DND-41 (cell line): ENCODE results near the gene IL20RA.

Experiments used
- ATAC-seq: fragments of 200-7000 bp; cut with Tn5 transposase; 3 replicates; pipeline ENCODE4 v1.9.1; 2021; ENCODE audit warnings: low read depth; ENCODE audit not compliant: insufficient read depth
- DNase-seq: peaks from one replicate; pipeline ENCODE4 v3.0.0-alpha.2; 2020
- H2AFZ ChIP-seq: 2 replicates; pipeline ENCODE4 v1.6.0; 2012; ENCODE audit warnings: low read depth, low read length
- H3K27ac ChIP-seq: 2 replicates; pipeline ENCODE4 v1.5.1; 2012; ENCODE audit warnings: low read length, inconsistent platforms
- H3K27me3 ChIP-seq: fragments of 200-600 bp; sonication (generic); 2 replicates; pipeline ENCODE4 v1.6.0; 2012; ENCODE audit warnings: low read length, mild to moderate bottlenecking, inconsistent platforms; ENCODE audit not compliant: insufficient read depth, poor library complexity
- H3K36me3 ChIP-seq: 2 replicates; pipeline ENCODE4 v1.5.1; 2012; ENCODE audit warnings: low read length, inconsistent platforms; ENCODE audit not compliant: insufficient read depth
- H3K4me1 ChIP-seq: 2 replicates; pipeline ENCODE4 v1.5.1; 2012; ENCODE audit warnings: mild to moderate bottlenecking, low read length; ENCODE audit not compliant: insufficient read depth
- H3K4me2 ChIP-seq: 2 replicates; pipeline ENCODE4 v1.6.0; 2012; ENCODE audit warnings: mild to moderate bottlenecking, moderate library complexity, low read length, inconsistent platforms; ENCODE audit not compliant: insufficient read depth
- H3K4me3 ChIP-seq, 2 experiments: fragments of 200-600 bp in 1 of 2; shearing (Covaris generic) in 1 of 2; 2 replicates each; pipeline ENCODE4 v1.5.1; 2012 to 2016; ENCODE audit warnings: inconsistent platforms in 2 of 2, low read length in 2 of 2, mild to moderate bottlenecking in 2 of 2, low read depth in 1 of 2, moderate library complexity in 1 of 2
- H3K79me2 ChIP-seq: 2 replicates; pipeline ENCODE4 v1.6.0; 2012; ENCODE audit warnings: low read length, inconsistent platforms; ENCODE audit not compliant: insufficient read depth
- H3K9ac ChIP-seq: 2 replicates; pipeline ENCODE4 v1.6.0; 2012; ENCODE audit warnings: low read depth, mild to moderate bottlenecking, inconsistent platforms, low read length, moderate library complexity
- H3K9me3 ChIP-seq: 2 replicates; pipeline ENCODE4 v1.5.1; 2012; ENCODE audit warnings: low read length, moderate library complexity, mild to moderate bottlenecking, inconsistent platforms; ENCODE audit not compliant: insufficient read depth, severe bottlenecking
- H4K20me1 ChIP-seq: 2 replicates; pipeline ENCODE4 v1.6.0; 2012; ENCODE audit warnings: low read length; ENCODE audit not compliant: insufficient read depth
- EZH2 ChIP-seq: IDR thresholded peaks from 3 replicates; pipeline ENCODE4 v1.6.1; 2012; ENCODE audit warnings: borderline replicate concordance, low read depth, mild to moderate bottlenecking, moderate library complexity, low read length, inconsistent platforms; ENCODE audit not compliant: severe bottlenecking
- TF ChIP-seq, protein P1 (sequence below): IDR thresholded peaks from 2 replicates; pipeline ENCODE4 v1.5.1; 2012; ENCODE audit warnings: borderline replicate concordance, low read length, moderate library complexity, mild to moderate bottlenecking; ENCODE audit not compliant: poor library complexity, severe bottlenecking; ENCODE audit errors: extremely low read depth

The IL20RA gene

DNA sequence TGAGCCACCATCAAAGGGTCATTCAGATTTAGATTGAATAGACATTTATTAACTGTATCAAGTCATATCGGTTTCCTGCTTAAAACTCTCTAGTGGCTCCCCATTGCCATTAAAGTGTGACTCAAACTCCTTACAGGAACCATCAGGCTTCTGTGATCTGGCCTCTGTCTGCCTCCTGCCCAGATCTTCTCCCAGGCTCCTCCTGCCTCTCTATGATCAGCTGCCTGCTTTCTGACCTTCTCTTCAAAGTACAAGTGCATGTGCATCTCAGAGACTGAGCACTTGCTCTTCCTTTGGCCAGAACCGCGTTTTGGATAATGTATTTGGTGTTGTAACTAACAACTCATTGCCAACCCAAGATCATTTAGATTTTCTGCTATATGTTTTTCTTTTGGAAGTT is 52.7 kb downstream of the IL20RA start:
- no peaks in the 10 kb centered on the region for H3K4me1 ChIP-seq
- H3K36me3 ChIP-seq = no peaks in the 10 kb centered on the region
- H3K9ac ChIP-seq = no peak overlapping the region
- no peak for DNase-seq
- no peak overlapping the region for H3K4me2 ChIP-seq
- no peak overlapping the region for H3K4me3 ChIP-seq
- no peaks in the 10 kb centered on the region for H4K20me1 ChIP-seq
- H3K79me2 ChIP-seq = no peaks in the 10 kb centered on the region
- H3K9me3 ChIP-seq = no peaks in the 10 kb centered on the region
- TF ChIP-seq EZH2 = no peak
- TF ChIP-seq, protein P1, sequence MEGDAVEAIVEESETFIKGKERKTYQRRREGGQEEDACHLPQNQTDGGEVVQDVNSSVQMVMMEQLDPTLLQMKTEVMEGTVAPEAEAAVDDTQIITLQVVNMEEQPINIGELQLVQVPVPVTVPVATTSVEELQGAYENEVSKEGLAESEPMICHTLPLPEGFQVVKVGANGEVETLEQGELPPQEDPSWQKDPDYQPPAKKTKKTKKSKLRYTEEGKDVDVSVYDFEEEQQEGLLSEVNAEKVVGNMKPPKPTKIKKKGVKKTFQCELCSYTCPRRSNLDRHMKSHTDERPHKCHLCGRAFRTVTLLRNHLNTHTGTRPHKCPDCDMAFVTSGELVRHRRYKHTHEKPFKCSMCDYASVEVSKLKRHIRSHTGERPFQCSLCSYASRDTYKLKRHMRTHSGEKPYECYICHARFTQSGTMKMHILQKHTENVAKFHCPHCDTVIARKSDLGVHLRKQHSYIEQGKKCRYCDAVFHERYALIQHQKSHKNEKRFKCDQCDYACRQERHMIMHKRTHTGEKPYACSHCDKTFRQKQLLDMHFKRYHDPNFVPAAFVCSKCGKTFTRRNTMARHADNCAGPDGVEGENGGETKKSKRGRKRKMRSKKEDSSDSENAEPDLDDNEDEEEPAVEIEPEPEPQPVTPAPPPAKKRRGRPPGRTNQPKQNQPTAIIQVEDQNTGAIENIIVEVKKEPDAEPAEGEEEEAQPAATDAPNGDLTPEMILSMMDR = no peak
- no peak overlapping the region for H2AFZ ChIP-seq
- H3K27ac ChIP-seq = no peak overlapping the region
- peaks cover 36% of the 10 kb centered on the region for H3K27me3 ChIP-seq
- no peak for ATAC-seq

DNA sequence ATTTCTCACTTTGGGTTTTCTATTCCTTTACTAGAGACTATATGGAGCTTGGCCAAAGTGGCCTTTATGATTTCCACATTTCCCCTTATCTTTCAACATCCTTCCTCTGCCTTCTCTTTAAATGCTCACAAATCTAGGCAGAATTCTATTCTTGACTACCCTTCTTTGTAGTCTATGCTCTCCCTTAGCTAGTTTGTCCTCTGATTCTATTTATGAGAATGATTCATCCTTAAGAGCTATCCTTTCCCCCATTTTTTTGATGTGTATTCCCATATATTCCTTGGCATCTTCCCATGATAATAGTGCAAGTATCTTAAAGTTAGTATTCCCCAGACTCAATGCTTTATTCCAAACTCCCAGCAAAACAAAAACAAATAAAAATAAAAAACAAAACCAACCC is 53.1 kb downstream of the IL20RA start:
- Histone ChIP-seq H3K4me3 (no peak overlapping the region), H3K36me3 (no peaks in the 10 kb centered on the region)

DNA sequence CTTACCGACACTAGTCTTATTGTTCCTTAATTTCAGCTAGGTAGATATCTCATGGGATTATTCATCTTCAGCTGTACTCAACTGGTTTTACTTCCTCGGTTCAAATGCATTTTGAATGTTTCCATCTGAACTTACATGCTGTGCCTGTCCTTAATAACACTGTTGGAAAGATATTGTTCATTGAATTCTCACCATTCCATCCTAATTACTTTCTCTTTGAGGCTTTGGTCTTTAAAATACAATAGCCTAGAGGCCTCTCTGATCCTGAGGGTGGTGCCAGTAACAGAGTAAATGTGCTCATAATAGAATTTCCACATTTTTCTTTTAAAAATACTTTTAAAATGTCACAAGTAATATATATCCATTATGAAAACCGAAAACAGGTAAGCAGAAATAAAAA is 54.0 kb downstream of the IL20RA start:
- no peak overlapping the region for H3K9ac ChIP-seq
- no peaks in the 10 kb centered on the region for H3K36me3 ChIP-seq
- DNase-seq = no peak
- peaks cover 41% of the 10 kb centered on the region for H3K27me3 ChIP-seq
- no peaks in the 10 kb centered on the region for H3K9me3 ChIP-seq
- no peak overlapping the region for H3K4me2 ChIP-seq
- no peak for ATAC-seq
- no peaks in the 10 kb centered on the region for H3K4me1 ChIP-seq
- no peaks in the 10 kb centered on the region for H4K20me1 ChIP-seq
- H3K4me3 ChIP-seq = no peak overlapping the region
- H3K27ac ChIP-seq = no peak overlapping the region
- no peaks in the 10 kb centered on the region for H3K79me2 ChIP-seq
- no peak overlapping the region for H2AFZ ChIP-seq
- TF ChIP-seq EZH2 = no peak
- TF ChIP-seq, protein P1 = no peak

More for the DNA sequence above, 53.1 kb downstream of the IL20RA start:
- ATAC-seq = no peak
- no peaks in the 10 kb centered on the region for H4K20me1 ChIP-seq
- no peaks in the 10 kb centered on the region for H3K9me3 ChIP-seq
- H3K4me1 ChIP-seq = no peaks in the 10 kb centered on the region
- H3K79me2 ChIP-seq = no peaks in the 10 kb centered on the region
- H3K27ac ChIP-seq = no peak overlapping the region
- H3K4me2 ChIP-seq = no peak overlapping the region
- H3K27me3 ChIP-seq = peaks cover 36% of the 10 kb centered on the region
- no peak overlapping the region for H2AFZ ChIP-seq
- no peak for DNase-seq
- no peak overlapping the region for H3K9ac ChIP-seq
- no peak for TF ChIP-seq EZH2
- TF ChIP-seq, protein P1 = no peak

DNA sequence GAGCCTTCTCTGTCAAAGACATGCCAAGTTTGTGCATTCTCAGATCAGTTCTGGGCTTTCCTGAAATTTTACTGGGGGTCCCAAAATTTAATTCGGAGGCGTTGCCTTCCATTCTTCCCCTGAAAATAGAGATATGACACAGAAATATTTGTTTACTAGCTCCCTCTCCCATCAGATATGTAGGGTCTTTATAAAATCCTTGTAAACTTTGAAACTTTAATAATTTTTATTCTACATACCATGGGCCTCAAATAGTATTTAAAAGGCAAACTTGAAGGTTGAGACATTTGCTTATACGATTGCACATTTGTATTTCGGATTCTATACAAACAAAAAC is 54.6 kb downstream of the IL20RA start:
- TF ChIP-seq, protein P1 = no peak
- TF ChIP-seq EZH2 = no peak
- no peak for ATAC-seq
- no peak overlapping the region for H3K9ac ChIP-seq

More for the DNA sequence above, 54.6 kb downstream of the IL20RA start:
- H3K4me1 ChIP-seq = no peaks in the 10 kb centered on the region
- no peaks in the 10 kb centered on the region for H3K9me3 ChIP-seq
- no peaks in the 10 kb centered on the region for H3K36me3 ChIP-seq
- peaks cover 44% of the 10 kb centered on the region for H3K27me3 ChIP-seq
- DNase-seq = no peak
- no peak overlapping the region for H3K4me3 ChIP-seq
- no peaks in the 10 kb centered on the region for H4K20me1 ChIP-seq
- no peak overlapping the region for H2AFZ ChIP-seq
- no peaks in the 10 kb centered on the region for H3K79me2 ChIP-seq
- H3K27ac ChIP-seq = no peak overlapping the region
- H3K4me2 ChIP-seq = no peak overlapping the region
